Measurements from ENCODE around the gene HDAC4.

DNA sequence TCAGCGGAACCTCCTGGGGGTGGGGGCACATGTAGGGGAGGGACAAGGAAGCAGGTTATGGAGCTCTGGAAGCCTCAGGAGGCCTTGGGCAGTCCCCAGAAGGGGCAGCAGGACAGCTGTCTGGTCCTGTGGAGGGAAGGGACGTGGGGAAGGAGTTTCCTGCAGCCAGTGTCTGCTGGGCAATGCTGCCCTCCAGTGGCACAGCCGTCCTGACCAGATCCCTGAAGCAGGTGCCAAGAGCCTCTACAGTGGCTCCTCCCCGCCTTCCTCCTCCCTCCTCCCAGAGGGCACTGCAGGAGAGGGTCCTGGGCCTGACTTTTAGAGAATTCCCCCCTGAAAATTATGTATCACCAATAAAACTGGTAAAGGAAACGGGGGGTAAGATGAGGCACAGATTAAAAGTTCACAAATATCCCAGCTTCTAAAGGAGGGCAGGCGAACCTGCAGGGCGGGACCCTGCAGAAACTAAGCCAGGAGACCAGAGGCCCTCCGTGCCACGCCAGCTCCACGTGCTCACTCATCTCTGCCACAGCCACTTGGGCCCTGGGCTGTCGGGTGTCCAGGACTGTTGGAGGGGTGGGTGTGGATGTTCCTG lies 294.4 kb downstream of the HDAC4 start:
- TF ChIP-seq YY1 (IDR thresholded peaks at IDR 0.05; ENCODE audit: insufficient read depth, insufficient read length) (no peak), ZNF274 (IDR thresholded peaks at IDR 0.05; ENCODE audit: low read depth, low read length) (no peak), SUZ12 (IDR thresholded peaks at IDR 0.05; ENCODE audit: extremely low read depth, insufficient read depth, insufficient read length) (no peak)
